ENCODE measurements around the gene SH3PXD2A.

- TF ChIP-seq POLR2A (IDR thresholded peaks at IDR 0.05): no peak
- TF ChIP-seq CTCF (IDR thresholded peaks at IDR 0.05): no peak
These were observed 12.8 kb downstream of the SH3PXD2A start for GRCh38 chr10:103842605-103843004.

All from Peyer's patch (tissue), 4 donors.